Activated CD4-positive, alpha-beta T cell treated with anti-CD3 and anti-CD28 coated beads, Interleukin-2, amount 50 U/mL, for 48 hours (primary cell): ENCODE data around the gene MINAR1.

ENCODE experiments used
- DNase-seq, 2 experiments: peaks; one replicate each; pipeline ENCODE4 v3.0.0-alpha.2; 2020

Gene MINAR1

GRCh38 chr15:79466488-79466887 is 34.4 kb downstream of the MINAR1 start:
- DNase-seq = no peak

- DNase-seq = no peak
Measured at GRCh38 chr15:79467865-79468586, 35.9 kb downstream of the MINAR1 start.

DNA sequence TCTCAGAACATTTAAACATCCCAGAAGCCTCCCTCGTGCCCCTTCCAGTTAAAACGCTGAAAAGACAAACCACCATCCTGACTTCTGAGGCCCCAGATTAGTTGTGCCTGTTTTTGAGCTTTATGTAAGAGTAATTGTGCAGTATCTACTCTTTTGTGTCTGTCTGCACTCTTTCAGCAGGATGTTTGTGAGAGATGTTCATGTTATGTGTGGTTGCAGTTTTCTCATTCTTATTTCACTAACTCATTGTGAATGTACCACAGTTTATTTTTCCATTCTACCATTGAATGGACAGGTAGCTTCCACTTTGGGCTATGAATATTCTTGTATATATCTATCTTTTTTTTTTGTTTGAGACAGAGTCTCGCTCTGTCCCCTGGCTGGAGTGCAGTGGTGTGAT is 40.3 kb downstream of the MINAR1 start:
- no peak for DNase-seq

GRCh38 chr15:79474252-79474651 is 42.1 kb downstream of the MINAR1 start:
- DNase-seq = no peak

DNA sequence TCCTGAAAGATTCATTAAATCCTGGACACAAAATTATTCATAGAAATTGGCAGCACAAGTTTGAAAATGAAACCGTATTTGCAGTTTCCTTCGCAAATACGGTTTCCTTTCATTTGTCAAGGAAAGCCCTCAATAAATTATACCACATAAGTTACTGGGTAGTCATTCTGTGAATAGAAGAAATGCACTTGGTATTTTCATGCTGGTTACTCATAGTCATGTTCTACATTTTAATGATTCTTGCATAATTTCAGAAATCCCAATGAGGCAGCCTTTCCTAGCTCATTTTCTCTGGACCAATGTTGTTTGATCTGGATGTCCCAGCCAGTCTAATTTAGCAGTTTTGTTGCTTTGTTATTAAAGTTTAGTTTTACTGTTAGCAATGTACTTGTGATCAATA is 43.2 kb downstream of the MINAR1 start:
- no peak for DNase-seq

DNA sequence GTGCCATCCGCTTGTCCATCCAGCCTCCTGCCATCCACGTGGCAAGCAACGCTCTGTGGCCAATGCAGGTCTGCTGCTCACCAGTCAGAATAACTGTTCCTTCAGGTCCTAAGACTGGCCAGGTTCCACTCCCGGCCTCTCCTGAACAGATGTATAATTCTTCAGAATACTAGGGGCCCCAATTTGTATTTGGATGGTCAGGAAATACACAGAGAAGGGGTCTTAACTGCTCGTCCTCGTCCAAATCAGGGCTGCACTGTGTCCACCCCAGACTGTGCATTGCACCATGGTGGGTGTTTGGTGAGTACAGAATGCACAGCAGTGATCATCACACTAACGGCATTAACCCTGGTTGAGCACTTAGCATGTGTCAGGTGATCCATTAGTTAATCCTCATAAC is 46.0 kb downstream of the MINAR1 start:
- DNase-seq = no peak

DNA sequence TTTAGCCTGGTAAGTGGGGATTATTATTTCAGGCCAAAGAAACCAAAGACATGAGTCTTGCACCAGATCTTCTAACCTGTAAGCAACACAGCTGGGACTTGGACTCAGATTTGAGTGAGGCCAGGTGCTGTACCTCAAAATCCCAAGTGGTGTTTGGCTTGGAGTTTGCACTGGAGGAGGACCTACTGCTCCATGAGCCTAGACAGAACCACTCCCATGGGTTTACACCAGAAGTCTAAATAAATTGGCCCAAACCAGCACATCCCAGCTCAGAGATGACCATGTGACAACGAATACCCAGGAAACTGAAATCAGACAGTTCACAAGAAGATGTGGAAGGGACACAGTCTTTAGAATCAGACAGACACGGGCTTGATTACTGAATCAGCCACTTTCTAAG is 47.5 kb downstream of the MINAR1 start:
- no peak for DNase-seq

- no peak for DNase-seq
Measured at GRCh38 chr15:79481793-79482192, 49.7 kb downstream of the MINAR1 start.
